Right hindlimb (tissue), 1 donor: ENCODE results near the gene GMPS.
"Not testable (repeated sequence)": the region's sequence is repeated elsewhere in the genome, so short reads cannot be mapped to it uniquely, and the experiment has no call there.

Experiments used
- DNase-seq: peaks from one replicate; pipeline ENCODE4 v3.0.0-alpha.2; 2018

Gene GMPS

DNA sequence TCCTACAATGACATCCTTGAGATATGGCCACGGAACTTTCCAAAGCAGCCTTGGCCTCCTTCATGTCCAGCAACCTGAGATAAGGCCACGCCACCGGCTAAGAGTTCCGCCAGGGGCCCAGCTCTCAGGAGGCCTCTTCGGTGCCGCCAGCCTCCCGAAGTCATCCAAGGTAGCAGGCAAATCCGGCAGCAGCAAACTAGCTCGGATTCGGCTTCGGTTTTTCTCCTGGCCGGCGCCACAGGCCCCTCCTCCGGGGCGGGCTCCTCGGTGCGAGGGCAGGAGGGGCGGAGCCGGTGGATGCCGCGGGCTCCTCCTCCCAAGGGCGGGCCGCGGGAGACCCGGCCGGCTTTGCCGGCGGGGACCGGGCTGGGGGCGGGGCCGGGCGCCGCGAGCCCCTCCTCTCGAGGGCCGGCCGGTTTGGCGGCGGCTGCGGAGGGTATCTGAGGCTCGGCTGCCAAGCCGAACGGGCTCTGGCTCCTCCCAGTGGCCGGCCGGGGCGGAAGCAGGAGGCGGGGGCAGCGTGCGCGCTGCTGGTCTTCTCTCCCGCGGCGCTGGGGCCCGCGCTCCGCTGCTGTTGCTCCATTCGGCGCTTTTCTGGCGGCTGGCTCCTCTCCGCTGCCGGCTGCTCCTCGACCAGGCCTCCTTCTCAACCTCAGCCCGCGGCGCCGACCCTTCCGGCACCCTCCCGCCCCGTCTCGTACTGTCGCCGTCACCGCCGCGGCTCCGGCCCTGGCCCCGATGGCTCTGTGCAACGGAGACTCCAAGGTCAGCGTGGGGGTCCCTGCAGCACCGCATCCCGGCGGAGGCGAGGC lies at the start of gene GMPS:
TSS of gene GMPS (plus strand) at position 518 of the 812 bp plus-strand sequence. CDS start at position 739, 221 bp downstream.
- DNase-seq: peak; percentile 97

DNA sequence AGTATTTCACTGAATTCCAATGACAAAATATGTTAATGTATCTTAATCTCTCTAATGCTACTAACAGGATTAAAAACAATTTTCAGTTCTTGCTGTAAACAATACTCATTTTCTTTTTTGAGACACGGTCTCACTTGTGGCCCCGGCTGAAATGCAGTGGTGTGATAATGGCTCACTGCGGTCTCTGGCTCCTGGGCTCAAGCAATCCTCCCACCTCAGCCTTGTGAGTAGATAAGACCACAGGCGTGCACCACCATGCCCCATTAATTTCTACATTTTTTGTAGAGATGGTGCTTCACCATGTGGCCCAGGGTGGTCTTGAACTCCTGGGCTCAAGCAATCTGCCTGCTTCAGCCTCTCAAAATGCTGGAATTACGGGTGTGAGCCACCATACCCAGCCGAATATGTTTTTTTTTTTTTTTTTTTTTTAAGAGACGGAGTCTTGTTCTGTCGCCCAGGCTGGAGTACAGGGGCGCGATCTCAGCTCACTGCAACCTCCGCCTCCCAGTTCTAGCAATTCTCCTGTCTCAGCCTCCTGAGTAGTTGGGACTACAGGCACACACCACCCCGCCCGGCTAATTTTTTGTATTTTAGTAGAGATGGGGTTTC lies 41.9 kb upstream of the GMPS start:
- DNase-seq: not testable (repeated sequence)

DNA sequence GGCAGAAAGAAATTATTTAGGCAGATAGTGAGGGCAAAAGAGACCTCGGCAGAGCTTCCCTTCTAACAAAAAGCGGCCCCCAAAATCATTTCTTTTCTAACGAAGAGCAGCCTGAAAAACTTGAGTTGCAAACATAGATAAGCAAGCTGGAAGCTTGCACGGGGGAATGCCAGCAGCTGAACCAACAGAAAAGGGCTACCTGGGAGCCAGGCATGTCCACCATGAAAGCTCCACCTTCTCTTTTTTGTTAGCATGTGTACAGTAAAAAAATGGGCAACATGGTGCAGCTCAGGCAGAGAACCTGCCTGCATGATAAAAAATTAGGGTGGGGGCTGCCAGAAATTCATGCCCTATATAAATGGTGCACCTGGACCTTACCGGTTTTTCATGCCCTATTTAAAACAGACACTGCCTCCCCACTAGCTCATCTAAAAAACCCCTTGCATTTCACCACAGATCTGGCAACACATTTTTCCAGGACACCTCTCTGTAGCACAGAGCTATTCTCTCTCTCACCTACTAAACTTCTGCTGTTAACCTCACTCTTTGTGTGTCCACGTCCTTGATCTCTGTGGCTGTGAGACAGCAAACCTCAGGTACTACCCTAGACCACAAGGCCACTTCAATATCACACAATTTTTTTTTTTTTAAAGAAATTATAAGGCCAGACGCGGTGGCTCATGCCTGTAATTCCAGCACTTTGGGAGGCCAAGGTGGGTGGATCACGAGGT lies 34.9 kb upstream of the GMPS start:
- DNase-seq: no peak

DNA sequence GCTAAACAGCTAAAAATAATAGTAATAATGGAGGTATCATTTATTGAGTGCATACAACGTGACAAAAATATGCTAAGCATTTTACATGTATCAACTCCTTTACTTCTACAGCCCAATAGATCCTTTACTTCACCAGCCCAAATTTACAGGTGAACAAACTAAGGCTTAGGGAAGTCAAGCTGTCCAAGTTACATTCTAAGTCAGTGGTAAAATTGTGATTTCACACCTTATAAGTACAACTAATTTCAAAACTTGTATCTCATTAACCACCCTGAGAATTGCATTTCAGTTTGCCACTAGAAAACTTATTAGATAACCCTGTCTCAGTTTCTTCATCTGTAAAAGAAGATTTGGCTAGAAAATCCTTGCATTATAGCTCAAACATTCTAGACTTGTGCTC lies 26.9 kb upstream of the GMPS start:
- DNase-seq: no peak

DNA sequence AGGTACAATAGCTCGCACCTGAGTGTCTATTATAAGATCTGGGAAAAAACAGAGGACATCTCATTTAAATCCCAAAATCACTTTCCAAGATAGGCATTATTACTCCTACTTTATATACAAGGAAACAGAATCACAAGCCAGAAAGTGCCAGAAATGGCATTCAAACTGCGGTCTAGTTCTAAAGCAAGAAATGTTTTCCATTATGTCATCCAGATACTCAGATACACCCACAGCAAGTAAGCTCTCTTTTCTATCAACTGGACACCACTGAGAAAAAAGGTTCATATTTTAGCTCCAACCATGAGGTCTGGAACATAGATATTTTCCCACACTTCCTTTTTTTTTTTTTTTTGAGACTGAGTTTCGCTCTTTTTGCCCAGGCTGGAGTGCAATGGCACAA lies 24.3 kb upstream of the GMPS start:
- no peak for DNase-seq

DNA sequence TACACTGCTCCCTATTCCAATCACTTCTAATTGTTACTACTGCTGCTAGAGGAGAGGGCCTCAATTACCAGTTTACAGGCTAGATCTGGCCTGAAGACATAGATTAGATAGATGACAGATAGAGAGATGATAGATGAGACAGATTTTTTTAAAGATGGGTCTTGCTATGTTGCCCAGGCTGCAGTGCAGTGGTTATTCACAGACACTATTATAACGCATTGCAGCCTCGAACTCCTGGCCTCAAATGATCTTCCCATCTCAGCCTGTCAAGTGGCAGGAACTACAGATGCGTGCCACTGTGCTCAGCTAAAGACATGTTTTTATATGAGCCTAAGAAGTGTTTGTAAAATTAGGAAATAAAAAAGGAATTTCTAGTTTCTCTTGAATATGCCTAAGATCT lies 22.5 kb upstream of the GMPS start:
- DNase-seq: no peak

DNA sequence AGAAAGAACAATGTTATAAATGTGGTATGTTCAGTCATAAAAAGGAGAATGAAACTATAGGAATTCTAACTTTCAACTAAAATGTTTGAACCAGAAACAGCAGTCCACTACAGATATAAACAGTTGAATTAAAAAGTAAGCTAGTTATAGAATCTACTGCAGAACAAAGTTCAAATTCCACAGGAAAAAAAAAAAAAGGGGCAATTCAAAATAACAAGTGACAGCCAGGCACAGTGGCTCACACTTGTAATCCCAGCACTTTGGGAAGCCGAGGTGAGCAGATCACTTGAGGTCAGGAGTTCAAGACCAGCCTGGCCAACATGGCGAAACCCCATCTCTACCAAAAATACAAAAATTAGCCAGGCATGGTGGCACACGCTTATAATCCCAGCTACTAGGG lies 21.0 kb upstream of the GMPS start:
- not testable (repeated sequence) for DNase-seq

DNA sequence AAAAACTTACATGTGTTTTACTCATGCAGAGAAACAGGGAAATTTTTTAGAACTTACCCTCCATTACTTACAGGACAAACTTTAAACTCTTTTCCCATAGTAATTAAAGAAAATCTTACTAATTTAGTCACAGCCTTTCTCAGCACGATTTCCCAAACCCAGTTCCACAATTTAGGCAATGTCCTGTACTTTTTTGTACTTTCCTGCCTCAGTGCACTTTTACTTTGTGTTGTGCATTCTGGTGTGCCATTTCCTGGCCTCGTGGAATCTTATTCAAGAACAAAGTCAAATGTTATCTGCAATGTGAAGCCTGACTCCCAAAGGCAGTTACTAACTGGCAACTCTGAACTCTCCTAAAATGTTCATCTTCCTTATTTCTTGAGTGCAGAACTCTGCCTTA lies 18.1 kb upstream of the GMPS start:
- DNase-seq: no peak

DNA sequence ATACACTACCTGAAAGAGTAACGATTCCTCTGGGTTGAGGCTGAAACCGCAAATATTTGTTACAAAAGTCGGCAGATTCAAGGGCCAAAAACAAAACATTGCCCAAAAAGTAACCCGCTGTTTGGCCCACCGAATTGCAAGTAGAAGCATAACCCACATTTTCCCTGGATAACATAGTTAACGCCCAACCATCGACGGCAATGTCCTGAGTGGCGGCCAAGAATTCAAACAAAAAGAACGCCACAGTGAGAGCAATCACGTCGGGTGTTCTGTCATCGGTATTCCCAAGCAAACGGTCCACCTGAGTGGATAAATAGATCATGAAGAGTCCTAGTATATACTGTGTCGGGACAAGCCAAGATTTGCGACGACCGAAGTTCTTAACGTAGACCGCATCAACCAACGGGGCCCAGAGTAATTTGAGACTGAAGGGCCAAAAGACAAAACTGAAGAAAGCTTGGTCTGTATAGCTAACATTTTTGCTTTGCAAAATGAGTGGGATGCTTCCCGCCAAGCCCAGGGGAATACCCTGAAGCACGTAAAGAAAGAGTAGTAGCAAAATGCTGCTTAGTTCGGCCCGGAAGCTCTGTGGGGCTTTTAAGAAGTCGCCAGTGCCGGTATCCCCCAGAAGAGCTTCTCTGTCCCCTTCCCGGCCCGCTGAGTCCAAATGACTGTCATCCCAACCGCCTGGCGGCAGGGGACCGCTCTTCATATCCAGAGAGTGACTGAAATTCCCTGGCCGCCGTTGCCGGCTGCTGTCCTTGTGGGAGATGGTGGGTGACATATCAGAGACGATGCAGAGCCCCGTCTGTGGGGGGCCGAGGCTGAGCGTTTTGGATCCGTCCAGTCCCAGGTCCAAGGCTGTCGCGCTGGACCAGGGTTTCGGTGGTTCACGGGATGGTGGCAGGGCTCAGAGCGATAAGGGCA lies 17.0 kb upstream of the GMPS start:
- DNase-seq: peak; percentile 22

DNA sequence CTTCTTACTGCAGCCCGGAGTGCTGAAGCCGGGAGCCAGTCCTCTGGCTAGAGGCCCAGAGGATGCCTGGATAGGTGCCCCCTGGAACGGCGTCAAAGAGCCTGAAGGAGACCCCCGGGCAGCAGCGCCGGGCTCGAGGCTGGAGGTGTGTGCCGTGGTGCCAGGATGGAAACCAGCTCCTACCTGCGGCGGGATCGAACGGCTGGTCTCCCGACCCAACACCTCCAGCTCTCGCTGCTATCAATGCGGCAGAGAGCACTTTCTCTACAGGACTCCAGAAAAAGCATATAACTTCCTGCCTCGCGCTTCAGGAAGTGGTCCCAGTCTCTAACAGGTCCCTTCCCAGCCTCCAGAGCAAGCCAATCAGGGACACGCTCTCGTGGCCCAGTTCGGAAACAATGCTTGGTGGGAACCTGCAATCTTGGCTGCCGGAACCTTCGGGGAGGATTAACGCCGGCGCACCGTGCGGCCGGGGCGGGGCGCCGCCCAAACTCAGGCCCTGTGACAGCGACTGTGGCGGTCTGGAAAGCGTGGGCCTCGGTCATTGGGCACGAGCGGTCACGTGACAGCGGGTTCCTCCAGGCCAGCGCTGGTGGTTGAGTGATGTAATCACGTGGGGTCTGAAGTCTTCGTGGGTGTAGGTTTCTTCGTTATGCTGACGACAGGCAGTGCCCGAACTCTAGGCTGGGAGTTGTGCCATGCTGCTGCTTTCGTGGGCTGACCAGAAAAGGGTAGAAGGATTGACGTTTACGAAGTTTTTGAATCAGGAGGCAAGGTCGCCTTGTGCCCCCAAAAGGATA lies 16.1 kb upstream of the GMPS start, which contains the start of gene SLC33A1:
TSS of gene SLC33A1 (minus strand) at position 287 of the 800 bp plus-strand sequence. CDS start 430 bp downstream, outside the sequence.
- DNase-seq: peak; percentile 99

DNA sequence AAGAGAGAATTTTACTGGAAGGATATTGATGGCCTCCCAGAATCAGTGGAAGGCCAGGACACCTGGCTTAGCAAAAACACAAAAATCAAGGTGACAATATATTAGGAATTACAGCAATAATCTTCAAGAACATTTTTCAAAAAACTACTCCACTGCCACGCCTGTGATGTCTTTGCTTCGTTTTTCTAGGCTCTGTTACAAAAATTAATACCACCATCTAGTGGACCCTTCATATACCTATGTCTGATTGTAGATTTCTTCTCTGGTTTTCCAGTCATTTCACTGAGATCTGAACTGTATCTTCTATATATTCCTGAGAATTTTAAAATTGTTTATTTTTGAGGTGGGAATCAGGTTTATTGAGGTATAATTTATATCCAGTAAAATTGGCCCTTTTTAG lies 10.6 kb upstream of the GMPS start:
- no peak for DNase-seq

DNA sequence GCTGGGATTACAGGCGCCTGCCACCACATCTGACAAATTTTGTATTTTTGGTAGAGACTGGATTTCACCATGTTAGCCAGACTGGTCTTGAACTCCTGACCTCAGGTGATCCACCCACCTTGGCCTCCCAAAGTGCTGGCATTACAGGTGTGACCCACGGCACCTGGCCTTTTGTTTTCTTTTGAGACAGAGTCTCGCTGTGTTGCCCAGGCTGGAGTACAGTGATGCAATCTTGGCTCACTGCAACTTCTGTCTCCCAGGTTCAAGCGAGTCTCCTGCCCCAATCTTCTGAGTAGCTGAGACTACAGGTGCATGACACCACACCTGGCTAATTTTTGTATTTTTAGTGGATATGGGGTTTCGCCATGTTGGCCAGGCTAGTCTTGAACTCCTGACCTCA lies 10.0 kb upstream of the GMPS start:
- not testable (repeated sequence) for DNase-seq

DNA sequence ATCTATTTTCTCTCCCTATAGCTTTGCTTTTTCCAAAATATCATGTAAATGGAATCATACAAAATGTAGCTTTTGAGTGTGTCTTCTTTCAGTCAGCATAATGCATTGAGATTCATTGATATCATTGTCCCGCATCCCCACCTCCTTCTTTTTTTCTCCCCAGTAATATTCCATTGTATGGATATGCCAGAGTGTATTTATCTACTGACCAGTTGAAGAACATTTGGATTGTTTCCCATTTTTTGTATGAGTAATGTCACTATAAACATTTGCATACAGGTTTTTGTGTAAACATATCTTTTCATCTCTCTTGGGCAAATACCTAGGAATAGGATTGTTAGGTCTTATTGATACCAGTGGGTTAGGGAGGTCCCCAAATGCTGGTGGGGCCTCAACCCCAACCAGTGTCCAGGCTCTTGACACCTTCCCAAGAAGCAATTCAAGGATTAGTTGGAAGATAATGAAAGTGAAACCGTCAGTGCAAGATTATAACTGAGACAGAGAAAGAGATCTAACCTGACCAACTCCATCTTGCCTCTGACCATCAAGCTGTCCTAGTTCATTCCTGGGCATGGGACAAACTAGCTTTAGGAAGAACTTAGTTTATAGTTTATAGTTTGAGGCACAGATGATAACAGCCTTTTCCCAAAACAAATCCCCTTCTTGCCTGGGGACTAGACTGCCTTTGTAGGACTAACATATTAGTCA lies 8.8 kb upstream of the GMPS start:
- DNase-seq: no peak

DNA sequence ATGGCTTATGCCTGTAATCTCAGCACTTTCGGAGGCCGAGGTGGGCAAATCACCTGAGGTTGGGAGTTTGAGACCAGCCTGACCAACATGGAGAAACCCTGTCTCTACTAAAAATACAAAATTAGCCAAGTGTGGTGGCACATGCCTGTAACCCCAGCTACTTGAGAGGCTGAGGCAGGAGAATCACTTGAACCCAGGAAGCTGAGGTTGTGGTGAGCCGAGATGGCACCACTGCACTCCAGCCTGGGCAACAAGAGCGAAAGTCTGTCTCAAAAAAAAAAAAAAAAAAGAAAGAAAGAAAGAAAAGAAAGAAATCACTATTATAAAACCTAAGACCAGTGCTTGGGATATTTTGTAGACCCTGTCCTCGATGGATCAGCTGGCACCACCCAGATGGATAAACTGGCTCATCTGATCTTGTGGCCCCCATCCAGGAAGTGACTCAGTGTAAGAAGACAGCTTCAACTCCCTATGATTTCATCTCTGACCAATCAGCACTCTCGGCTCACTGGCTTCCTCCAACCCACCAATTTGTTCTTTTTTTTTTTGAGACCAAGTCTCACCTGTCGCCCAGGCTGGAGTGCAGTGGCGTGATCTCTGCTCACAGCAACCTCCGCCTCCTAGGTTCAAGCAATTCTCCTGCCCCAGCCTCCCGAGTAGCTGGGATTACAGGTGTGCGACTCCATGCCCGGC lies 8.0 kb upstream of the GMPS start:
- not testable (repeated sequence) for DNase-seq

DNA sequence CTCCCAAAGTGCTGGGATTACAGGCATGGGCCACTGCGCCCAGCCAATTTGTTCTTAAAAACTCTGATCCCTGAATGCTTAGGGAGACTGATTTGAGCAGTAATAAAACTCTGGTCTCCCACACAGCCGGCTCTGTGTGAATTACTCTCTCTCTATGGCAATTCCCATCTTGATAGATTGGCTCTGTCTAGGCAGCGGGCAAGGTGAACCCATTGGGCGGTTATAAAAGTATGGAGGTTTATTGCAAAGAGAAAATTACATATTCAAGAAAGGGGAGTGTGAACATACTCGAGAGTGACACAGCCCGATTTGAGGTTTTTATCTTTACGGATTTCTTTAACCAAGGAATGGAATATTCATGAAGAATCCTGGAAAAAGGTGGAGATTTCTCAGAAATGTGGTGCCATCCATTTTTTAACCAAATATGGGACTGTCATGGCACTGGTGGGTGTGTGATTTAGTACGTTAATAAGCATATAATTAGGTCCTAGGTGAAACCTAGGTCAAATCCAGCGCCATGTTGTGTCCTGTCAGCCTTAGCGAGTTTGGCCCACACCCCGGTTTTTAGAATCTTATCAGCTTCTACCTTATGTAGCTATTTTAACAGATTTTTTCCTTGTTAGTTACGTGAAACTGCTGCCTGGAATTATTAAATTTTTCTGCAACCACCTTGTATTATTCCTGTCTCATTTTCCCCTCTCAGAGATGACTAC lies 7.2 kb upstream of the GMPS start:
- DNase-seq: no peak

DNA sequence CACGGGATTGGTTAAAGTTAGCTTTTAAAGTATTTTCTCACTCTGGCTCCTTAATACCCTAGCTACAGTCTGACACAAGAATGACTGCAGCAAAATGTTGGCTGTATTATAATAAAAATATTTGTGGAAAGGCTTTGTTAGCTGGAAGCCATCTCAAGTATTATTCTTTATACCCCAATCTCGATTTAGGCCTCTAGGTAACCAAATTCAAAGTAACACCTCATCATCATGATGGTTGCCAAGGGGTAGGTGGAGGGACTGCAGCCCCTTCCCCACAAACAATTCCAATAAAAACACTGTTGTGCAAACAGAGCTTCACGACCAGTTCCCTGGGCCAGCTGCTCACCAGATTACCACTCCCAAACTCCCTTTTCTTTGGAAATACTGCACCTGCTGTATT lies 759 bp upstream of the GMPS start:
- no peak for DNase-seq

DNA sequence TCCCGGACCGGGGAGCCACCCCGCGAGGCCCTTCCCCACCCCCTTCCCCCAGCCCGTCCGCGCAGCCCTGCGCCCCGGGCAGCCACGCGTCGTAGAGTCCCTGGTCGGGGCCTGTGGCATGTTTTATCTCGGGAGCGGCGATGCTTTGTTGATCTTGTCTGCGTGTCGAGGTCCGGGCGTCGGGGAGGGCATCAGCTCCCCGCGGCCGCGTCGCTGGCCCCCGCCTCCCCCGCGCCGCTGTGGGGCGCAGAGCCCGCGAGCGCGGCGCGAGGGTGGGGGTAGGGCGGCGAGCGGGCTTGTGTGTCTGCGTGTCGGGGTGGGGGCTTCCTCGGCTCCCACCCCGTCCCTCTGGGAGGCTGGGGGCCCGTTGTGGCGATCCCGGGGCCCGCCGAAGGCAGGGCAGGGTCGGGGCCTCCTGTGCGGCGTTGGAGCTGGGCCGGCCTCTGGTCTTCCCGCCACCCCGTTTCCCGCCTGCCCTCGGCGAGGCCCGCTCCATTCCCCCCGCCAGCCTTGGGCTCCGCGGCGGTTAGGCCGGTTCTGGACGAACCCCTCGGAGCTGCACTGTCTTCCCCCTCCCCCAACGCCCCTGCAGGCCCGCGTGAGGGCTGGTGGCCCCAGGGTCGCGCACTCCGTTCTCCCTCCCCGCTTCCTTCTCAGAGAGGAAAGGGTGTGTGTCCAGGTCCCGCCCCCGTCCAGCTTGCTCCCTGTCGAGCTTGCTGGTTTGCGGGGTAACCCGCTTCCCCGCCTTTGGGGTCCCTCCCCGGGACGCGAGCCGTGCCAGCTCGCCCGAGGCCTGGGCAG lies 695 bp downstream of the GMPS start:
- peak; percentile 80 for DNase-seq

DNA sequence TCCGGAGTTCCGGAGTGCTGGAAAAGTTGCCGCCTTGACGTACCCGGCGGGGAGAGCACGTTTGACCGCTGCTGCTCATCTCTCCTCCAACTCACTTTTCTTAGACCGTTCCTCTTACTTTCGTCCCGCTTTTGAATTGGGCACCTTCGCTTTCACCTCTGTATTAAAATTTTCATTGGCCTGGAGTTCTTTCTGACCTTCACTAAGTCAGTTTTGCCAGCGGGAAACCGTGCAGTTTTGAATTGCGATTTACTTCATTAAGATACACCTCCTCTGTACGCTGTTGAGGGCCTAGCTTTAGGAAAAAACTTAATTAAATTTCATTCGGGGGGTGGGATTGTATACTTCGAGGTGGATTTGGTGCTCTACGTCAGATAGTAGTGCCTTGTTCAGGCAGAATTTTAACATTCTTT lies 1.3 kb downstream of the GMPS start:
- DNase-seq: no peak
